CD4-positive, alpha-beta T cell treated with Interleukin-21 for 1 hour (primary cell): Measurements from ENCODE around the gene ABCA9.
"Not testable (repeated sequence)": the region's sequence is repeated elsewhere in the genome, so short reads cannot be mapped to it uniquely, and the experiment has no call there.

Experiments used
- DNase-seq: peaks from one replicate; pipeline ENCODE4 v3.0.0-alpha.2; 2020

Gene ABCA9

DNA sequence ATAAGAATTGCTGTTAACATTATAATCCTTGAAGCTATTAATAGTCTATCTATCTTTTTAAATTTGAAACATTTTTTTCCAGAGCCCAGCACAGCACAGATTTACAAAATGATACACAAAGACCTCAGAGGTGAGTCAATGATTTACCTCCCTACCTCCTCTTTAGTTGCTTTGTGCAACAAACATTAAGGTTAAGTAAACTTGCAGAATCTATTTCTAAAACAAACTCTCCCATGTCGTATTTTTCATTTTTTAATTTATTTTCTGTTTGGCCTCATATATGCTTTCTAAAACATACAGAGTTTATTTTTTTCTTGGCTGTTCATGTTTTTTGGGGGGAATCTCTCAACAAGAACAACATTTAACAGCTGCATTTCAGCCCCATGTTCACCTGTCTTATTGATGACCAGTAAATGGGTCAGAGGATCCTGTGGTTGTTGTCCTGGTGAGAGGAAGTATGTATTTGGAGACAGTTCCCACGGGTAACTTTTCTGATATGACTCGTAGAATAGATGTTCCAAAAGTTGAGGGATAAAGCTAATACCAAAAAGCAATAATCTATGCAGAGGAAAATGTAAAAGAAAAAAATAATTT lies 42.6 kb downstream of the ABCA9 start:
- no peak for DNase-seq

DNA sequence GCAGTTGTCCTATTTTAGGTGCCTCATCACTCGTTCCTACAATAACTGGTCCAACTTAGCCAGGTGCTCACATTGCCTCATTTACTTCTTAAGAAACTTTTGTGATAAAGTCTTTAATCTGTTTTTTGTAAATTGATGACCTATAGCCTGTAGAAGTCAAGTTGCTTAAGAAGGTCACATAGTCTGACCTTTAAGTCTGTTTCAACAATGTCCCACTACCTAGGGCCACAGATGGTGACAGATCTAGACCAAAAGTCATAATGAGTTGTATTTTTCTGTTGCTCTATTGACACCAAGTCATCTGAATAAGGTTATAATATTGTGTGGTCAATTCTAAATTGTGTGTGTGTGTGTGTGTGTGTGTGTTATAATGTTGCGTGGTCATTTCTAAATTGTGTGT lies 45.1 kb downstream of the ABCA9 start:
- no peak for DNase-seq

DNA sequence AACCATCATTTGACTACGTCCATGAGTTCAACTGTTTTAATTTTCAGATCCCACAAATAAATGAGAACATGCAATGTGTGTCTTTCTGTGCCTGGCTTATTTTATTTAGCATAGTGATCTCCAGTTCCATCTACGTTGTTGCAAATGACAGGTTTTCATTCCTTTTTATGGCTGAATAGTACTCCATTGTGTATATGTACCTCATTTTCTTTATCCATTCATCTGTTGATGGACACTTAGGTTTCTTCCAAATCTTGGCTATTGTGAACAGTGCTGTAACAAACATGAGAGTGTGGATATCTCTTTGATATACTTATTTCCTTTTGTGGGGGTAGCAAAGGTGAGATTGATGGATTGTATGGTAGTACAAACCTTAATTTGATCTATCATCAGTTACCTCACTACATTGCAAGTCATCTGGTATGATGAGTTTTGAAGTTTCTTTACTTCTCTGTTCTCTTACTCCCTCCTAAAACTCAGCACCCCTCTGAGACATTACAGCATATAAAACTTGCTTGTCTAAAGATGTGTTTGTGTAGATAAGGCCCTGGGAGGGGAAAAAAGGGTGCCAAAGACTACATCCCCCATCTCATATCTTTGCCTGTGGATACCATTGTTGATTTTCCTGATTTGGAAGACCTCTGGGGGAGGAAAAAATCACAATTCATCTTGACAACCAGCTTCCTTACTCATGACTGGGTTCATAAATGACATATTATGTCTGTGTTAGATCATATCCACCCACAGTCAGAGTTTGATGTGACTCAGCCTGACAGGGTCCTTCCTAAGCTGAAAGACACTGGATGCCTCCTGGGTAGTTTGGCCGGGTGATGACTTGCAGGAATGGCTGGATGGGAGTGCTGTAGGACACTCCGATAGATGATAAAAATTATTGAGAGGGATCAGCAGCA lies 47.6 kb downstream of the ABCA9 start:
- no peak for DNase-seq

DNA sequence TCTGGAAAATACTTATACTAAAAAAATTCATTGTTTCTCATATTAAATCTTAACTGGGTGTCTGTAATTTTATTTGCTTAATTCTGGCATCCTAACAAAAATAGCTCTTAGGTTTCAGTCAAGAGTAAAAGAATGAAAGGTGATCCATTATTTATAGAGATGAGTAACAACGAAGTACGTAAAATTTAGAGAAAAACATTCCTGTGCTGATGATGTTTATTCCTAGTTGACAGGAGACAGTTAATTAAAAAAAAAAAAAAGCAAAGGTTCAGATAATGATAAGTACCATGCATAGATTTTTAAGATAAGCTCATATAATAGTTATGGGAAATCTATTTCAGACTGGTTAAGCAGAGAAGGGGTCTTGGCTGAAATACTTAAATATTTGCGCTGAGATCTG lies 50.8 kb downstream of the ABCA9 start:
- no peak for DNase-seq

DNA sequence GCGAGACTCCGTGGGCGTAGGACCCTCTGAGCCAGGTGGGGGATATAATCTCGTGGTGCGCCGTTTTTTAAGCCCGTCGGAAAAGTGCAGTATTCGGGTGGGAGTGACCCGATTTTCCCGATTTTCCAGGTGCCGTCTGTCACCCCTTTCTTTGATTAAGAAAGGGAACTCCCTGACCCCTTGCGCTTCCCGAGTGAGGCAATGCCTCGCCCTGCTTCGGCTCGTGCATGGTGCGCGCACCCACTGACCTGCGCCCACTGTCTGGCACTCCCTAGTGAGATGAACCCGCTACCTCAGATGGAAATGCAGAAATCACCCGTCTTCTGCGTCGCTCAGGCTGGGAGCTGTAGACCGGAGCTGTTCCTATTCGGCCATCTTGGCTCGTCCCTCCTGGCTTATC lies 56.0 kb downstream of the ABCA9 start:
- not testable (repeated sequence) for DNase-seq

DNA sequence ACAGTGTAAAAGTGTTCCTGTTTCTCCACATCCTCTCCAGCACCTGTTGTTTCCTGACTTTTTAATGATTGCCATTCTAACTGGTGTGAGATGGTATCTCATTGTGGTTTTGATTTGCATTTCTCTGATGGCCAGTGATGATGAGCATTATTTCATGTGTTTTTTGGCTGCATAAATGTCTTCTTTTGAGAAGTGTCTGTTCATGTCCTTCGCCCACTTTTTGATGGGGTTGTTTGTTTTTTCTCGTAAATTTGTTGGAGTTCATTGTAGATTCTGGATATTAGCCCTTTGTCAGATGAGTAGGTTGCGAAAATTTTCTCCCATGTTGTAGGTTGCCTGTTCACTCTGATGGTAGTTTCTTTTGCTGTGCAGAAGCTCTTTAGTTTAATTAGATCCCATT lies 61.0 kb downstream of the ABCA9 start:
- DNase-seq: not testable (repeated sequence)

DNA sequence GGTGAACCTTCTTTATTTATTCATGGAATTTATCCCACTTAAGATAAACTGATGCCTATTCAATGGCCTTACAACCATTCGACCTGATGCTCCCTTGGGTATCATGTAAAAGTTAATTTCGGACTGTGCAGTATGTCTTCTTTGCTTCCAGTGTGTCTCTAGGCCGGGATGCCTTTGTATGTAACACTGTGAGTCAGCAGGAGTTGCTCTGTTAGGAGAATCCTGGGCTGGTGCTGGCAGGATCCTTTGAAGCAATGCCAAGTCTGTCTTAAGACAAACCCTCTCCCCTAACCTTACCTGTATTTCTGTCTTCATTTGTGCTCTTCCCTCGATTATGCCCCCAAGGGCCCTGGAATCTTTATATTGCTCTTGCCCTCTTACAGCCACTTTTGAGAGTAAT lies 67.6 kb downstream of the ABCA9 start:
- DNase-seq: no peak

DNA sequence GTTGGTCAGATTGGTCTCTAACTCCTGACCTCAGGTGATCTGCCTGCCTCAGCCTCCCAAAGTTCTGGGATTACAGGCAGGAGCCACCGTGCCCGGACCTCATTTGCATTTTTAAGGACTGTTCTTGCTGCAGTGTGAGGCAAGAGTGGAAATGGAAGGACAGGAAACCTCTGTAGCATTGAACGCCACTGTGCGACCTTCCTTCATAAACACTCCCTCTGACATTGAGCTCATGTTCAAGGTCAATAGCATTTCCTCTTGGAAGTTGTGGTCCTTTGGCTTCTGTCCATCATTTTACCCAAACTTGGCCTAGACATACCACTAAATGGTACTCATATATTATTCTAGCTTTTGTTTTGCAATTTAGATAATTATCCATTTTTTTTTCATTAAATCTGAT lies 72.8 kb downstream of the ABCA9 start:
- DNase-seq: no peak

DNA sequence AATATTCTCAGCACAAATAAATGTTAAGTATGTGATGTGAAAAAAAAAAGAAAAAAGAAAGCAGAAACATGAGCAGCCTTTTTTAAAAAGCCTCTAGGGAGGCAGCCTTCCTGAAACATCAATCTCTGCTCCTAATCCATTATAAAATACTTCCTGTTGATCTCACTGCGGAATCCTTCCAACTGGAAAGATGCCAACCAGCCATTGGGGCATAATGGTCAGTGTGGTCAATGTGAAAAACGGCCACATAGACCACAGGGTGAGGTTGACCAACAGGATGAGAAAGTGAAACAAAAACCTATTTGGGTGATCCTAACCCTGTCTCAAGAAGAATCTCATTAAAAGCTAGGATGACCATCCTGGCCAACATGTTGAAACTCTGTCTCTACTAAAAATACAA lies 79.4 kb downstream of the ABCA9 start:
- no peak for DNase-seq

DNA sequence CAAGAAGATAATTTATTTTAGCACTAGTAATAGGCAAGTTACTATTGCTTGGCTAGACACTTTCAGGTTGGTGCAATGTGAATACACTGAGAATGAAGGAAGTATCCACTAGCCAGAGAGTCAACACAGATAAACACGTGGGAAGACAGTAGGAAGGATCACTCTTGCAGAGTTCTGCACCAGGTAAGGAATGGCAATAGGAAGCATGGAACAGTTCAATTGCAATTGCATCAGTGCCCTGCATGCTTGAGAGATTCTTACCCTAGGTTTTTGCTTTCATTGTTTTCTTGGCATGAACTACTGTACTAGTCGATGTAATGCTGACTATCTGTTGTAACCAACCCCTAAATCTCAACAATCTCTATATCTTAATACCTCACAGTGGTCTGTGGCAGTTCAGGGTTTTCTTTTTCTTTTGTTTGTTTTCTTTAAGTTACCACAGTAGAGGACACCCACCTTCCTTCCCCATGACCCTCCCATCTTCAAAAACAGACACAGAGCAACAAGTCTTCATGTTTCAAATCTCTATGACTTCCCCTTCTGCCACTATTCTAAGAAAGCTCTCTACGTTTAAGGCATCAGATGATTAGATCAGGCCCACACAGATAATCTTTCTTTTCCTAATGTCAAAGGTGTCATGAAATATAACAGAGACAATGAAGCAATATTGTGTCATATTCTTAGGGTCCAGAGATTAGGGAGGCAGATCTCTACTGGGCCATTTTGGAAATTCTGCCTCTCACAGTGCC lies 87.5 kb downstream of the ABCA9 start:
- no peak for DNase-seq

DNA sequence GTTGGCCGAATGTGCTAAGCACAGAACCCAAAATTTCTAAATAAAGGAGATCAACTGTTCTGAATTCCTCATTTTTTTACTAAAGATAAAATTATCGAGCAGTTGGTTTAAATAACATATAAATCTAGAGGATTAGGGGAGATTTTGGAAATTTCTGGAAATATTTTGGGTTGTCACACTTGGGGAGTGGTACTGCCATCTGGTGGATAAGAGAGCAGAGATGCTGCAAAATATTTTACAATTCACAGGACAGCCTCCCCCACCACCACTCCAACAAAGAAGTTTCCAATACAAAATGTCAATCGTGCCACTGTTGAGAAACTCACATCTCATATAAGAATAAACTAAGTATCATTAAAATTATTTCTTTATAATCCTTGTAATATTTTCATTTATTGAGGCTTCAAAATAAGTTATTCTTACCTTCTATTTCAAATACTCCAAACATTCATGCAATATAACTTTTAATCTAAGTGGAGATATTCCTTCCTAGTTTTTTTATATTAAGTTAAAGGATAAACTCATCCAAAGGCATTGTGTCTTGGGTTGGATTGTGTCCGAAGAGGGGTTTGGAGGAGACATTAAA lies 88.5 kb downstream of the ABCA9 start:
- no peak for DNase-seq

DNA sequence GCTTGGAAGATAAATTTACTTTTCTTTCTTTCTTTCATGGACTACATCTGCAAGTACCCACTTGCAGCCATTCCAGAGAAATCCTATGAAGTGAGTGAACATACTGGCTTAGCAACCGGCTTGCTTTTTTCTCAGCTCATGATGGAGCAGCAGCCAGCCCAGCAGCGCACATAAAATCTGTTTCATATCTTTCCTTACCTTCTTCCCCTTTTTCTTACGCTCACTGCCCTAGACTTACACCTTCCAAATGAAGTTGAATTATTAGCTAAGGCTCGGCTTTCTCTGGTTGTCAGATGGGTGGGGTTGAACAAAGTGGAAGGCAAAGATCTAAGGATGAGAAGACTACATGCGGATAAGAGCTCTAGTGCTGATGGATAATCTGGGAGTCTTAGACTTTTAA lies 91.6 kb downstream of the ABCA9 start:
- no peak for DNase-seq

DNA sequence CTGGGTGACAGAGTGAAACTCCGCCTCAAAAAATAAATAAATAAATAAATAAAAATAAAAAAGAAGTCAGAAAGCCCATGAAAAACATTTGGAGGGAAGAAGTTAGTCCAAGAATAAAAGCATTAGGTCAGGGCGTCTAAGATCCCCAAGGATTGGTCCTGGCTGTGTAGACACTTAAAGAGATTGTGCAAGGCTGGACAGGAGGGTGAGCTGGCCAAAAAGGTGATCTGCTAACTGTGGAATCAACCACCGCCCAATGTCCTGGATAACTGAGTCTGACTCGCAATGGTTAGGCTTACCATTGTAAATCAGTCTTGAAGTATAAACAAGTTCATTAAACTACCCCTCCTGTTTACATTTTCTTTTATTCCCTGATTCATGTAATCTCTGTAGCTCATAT lies 96.8 kb downstream of the ABCA9 start:
- no peak for DNase-seq

DNA sequence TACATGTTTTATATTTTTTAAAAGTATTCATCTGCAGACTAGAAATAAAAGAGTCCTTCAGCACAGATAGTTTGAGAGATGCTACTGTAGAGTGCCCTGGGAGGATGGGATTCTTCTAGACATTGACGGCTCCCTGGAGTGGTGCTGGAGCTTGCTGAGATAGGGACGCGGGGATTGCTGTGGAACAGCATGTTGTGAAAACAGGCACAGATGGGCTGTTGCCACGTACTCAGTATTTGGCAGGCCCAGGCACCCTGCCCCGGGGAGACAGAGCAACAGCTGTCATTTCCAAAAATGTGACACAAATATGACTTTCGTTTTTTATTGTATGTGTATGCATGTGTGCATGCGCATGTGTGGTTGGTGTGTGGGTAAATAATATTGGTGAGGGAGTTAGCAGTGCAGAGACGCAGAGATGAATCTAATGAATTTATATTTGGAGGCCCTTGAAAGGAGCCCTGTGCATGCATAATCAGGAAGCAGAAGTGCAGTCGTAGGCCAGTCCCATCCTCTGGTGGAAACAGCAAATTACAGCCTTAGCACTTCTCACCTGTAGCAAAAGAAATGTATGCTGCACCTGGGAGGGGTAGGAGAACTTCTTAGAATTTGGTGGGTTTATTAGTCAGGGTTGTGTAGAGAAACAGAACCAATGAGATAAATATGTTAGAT lies 99.4 kb downstream of the ABCA9 start:
- DNase-seq: no peak

DNA sequence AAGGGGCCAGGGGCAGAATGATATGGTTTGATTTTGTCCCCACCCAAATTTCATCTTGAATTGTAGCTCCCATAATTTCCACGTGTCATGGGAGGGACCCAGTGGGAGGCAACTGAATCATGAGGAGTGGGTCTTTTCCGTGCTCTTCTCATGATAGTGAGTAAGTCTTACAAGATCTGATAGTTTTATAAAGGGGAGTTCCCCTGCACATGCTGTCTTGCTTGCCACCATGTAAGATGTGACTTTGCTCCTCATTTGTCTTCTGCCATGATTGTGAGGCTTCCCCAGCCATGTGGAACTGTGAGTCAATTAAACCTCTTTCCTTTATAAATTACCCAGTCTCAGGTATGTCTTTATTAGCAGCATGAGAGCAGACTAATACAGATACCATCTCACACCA lies 101.6 kb downstream of the ABCA9 start:
- not testable (repeated sequence) for DNase-seq

DNA sequence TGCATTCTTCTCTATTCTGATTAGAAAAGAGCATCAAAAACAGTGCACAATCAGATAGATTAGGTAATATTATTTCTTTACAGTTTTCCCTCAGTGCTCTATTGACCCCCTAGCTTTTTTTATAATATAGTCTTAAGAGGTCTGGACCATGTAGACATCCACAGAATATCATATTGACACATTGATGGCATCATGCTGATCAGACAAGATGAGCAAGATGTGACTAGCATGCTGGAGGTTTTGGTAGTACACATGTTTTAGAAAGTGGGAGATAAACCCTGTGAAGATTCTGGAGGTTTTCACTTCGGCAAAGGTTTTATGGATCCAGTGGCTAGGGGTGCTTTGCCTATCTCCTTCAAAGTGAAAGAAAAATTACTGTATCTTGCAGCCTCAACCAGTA lies 102.8 kb downstream of the ABCA9 start:
- DNase-seq: no peak

DNA sequence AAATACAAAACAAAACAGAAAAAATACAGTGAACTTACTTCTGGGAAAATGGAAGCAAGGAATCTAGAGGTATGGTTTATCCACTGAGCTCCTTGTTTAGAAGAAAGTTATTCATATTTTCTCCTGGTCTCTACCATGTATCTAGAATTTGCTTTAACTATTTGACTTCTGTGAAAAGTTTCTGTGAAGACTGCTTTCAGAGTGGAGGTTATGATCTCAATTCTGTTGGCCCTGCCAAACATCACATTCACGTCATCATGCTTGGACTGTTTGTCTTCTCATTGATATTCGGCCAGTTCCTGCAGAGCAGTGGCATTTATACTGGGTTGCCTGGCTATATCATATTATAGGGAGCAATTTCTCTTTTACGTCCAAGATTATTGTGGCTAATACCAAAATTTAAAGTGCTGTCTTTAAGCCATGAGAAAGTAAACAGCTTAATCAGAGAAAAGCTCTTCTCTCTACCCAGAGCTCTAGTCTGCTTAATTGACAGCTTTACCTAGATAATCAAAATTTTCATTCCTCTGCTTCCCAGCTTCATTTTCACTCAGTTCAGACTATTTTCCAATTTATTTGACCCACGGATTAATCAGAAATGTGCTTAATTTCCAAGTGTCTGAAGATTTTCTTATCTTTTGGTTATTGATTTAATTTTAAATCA lies 105.4 kb downstream of the ABCA9 start, which contains the start of gene ABCA8:
TSS of gene ABCA8 (minus strand) at position 212 of the 661 bp plus-strand sequence. CDS start 13,358 bp downstream, outside the sequence.
- DNase-seq: no peak

DNA sequence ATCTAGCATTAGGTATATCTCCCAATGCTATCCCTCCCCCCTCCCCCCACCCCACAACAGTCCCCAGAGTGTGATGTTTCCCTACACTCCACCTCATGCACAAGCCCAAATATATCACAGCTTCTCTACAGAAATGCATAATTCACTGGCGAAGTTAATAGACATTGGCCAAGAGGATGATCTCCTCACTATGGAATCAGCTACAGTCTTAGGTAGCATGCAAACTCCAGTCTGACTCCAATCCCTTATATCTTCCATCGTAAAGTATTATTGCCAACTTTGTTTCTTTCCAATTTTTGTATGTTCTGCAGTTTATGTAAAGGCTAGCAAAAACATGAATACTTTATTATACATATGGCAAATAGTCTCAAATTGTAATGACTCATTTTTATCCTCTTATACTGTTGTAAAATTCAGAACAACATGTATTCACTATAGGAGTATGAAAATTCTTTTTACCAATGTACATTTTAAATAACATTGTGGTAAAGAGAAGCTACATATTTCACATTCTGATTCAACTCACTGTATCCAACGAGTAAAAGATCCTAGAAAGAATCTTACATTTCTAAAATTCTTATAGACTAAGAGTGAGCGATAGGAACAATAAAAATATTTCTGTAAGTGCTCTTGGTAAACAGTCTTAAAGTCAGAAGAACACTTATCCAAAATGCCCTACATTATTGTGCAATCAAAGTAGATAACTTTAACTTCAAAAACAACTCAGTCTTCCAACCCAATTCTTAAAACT lies 106.4 kb downstream of the ABCA9 start:
- no peak for DNase-seq

DNA sequence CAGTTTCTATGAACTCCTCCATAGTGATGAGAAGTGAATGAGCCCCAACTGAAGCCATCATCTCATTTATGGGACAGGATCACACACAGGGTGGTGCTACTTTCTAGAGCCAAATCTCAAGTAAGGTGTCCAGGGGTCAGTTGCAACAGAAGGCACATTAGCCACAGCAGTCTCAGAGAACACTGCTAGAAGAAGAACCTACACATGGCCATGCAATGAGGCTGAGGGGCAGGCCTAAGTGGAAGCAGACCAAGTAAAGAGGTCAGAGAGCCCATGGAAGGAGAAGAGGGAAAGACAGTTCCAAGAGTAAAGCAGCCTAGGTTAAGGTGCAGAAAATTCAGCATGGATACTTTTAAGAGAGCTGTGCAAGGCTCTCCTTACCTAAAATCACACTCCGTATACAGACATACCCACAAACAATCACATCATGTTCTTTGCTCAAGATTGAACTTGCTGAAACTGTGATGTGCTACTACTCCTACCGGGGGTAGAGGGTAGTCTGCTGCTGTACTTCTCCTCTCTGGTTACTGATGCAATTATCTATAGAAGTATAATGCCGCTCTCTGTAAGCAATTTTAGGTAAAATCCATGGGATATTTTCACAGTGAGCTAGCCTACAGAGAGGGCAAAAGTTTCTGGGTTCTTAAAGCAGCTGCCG lies 107.3 kb downstream of the ABCA9 start:
- no peak for DNase-seq

DNA sequence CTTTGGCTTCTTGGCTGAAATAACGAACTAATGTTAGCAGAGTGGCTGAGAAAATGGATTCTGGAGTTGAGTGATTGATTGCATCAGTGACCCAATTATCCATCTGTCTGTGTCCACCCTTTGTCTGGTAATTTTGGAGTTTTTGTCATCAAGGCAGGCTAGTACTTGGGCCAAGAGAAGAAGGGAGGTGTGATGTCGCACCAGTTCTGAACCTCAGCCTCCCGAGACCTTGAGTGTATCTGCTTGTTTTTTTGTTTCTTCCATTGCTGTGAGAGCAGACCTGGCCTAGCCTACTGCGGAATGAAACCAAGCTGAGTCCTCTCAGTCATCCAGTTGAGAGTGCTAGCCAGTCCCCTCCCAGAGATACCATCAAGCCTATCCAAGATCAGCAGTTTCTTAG lies 110.0 kb downstream of the ABCA9 start:
- no peak for DNase-seq

DNA sequence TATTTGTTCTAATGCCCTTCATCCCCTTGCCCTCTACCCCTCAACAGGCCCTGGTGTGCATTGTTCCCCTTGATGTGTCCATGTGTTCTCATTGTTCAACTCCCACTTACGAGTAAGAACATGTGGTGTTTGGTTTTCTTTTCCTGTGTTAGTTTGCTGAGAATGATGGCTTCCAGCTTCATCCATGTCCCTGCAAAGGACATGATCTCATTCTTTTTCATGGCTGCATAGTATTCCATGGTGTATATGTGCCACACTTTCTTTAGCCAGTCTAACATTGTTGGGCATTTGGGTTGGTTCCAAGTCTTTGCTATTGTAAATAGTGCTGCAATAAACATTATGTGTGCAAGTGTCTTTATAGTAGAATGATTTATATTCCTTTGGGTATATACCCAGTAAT lies 112.9 kb downstream of the ABCA9 start:
- DNase-seq: not testable (repeated sequence)
